Right renal pelvis (tissue), 4 donors: ENCODE measurements around the gene GREB1. TPM values are rescaled to one million over a fixed set of nuclear protein-coding genes. Genes with fewer than 3 reads are reported as not detected.

Source experiments
- DNase-seq, 4 donors: peaks; one replicate each; pipeline ENCODE4 v3.0.0-alpha.2; 2013; ENCODE audit warnings: low read depth in 4 of 4, low spot score in 3 of 4, missing footprints in 1 of 4
- polyA plus RNA-seq, 4 donors: library from polyadenylated mRNA; unstranded; fragments of 120-200 nt; gene quantifications; one replicate each; pipeline ENCODE4 v1.2.1, GENCODE V29; 2013; ENCODE audit not compliant: insufficient read length in 4 of 4

GREB1 gene
- polyA plus RNA-seq, 4 donors, result 12.5 to 15.3 (median 13.5) TPM

GRCh38 chr2:11537951-11538350, 4.1 kb downstream of the GREB1 start:
- no peak for DNase-seq

DNA sequence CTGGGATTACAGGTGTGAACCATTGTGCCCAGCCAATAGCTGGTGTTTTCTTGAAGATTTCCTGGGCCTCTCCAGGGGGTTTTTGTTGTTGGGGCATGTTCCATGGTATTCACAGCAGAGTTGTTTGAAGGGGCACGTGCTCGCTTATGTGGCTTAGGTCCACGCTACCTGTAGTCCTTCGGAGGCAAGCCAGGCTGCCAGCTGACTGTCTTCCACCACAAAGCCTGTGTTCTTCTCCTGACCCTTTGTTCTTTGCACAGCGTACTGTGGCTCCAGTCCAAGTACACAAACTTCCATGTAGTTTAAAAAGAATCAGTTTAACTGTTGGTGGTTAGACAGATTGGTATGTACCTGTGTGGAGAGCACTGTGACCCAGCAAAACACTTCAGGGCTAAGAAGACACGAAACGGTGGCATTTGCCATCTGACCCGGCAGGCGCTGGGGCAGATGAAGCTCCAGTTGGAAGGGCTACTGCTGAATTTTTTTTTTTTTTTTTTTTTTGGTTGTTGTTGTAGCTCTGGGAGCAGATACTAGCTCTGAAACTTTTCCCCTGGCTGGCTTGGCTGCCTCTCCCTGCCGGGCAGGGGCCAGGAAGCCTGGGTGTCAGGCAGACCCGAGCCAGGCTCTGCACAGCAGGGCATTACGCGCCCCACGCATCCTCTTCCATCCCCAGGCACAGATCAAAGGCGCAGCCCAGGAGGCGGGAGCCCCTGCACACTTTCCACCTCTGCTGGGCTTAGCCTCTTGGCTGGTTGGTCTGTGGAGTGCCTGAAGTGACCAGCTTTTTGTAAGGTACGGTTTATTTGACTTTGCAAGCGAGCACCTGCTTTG, 5.7 kb downstream of the GREB1 start:
- DNase-seq, result peak in 3 of 4 donors; percentile 13 to 37 (median 29)

- DNase-seq, result no peak
These were observed 6.5 kb downstream of the GREB1 start for GRCh38 chr2:11540148-11540995.

DNA sequence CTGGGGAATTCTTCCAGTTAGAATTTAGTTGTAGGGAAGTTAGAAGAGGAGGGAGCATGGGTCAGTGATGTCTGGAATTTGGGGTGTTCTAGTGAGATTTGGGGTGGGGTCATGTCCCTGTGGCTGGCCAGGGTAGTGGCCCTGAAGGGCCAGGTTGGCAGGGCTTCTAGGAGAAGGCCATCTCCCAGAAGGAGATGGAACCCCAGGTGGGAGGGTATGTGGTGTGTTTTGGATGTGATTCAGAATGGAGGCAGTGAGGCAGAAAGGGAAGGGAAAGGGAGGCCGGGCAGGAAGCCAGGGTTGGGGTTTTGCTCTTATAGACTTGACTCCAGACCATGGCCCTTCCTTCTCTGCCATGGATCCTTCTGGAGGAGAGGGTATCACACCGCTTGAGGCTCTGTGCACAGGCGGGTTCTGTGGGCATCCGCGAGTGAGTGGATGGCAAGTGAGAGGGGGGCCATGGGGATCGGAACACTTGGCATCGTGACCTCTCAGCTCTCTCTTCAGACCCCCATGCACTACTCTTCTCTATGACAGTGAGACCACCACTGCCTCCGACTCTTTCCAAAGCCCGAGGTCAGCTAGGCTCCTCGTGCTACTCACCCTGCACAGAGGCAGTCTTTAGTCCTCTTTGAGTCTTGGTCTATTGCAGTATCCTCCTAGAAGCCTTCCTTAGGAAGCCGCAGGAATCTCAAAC, 7.3 kb downstream of the GREB1 start:
- DNase-seq, result no peak

- DNase-seq, result no peak
These were observed 7.9 kb downstream of the GREB1 start for GRCh38 chr2:11541693-11542274.

- DNase-seq, result no peak
These were observed 8.5 kb downstream of the GREB1 start for GRCh38 chr2:11542275-11542819.

- DNase-seq, result no peak
These were observed 9.7 kb downstream of the GREB1 start for GRCh38 chr2:11543337-11544216.

- DNase-seq, result no peak
These were observed 12.2 kb downstream of the GREB1 start for GRCh38 chr2:11546072-11546471.

GRCh38 chr2:11547912-11548497, 14.2 kb downstream of the GREB1 start:
- no peak for DNase-seq

DNA sequence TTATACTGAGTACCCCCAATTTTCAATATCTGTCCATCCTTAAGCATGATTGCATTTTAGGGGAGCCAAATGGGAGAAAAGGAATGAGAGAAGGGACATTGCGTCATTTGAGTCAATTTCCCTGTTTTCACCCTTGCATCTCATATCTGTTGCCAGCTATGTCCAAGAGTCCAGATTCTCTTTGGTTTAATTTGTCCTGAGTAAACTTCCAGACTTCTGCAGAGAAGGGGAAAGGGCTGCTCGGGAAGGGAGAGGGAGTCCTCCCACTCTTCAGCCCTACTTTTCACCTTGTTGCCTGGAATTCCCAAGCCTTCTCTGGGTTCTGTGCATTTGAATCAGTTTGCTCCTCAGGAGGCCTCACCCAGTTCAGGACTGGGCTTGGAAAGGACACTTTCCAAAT, 16.5 kb downstream of the GREB1 start:
- DNase-seq, result no peak

GRCh38 chr2:11550901-11551568, 17.2 kb downstream of the GREB1 start:
- DNase-seq, result no peak

DNA sequence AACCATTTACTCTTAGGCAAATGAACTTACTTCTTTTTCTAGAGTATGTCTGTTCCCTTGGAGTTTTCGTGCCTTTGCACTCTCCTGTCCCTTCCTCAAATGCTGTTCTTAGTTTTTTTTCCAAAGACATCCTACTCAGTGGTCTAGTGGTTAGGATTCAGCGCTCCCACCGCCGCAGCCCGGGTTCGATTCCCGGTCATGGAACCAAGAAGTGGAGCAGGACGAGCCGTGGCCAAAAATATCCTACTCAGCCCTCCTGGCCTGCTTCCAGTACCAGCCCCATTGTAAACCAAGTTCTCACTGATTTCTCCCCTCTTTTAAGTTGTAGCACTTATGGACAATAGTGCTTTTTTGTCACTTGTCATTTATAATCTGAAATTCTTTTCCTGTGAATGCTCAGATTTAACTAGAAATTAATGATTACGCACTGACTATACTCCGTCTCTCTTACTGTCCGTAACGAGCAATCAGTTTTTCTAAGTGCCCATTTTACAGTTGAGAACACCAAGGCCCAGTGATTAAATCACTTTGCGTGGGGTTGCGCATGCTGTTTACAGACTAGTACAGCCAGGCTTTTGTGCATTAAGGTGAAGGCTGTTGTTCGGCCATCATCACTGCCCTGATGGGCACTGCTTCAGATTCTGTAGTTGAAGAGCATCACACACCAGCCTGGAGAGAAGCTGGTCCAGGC, 17.9 kb downstream of the GREB1 start:
- DNase-seq, result no peak

DNA sequence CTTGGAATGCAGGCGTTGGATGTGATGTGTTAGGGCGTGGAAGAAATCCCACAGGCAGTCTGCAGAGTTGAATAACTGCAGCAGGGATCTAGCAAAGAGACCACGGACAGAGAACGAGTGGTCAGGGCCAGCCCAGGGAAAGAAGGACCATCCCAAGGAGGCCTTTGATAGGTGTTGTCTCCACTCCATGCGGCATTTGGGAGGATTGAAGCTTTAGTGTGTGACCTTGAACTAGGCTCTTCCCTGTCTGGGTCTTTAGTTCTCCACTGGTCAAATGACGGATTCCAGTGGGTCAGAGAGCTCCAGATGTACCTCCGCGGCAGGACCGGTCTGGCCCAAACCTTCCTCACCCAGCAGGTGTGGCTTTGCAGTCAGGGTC, 18.4 kb downstream of the GREB1 start:
- DNase-seq, result no peak

GRCh38 chr2:11553661-11554398, 20.0 kb downstream of the GREB1 start:
- no peak for DNase-seq

- DNase-seq, result no peak
These were observed 20.5 kb downstream of the GREB1 start for GRCh38 chr2:11554399-11554716.

GRCh38 chr2:11556101-11556806, 22.4 kb downstream of the GREB1 start:
- no peak for DNase-seq
